Neural cell (in vitro differentiated cells): ENCODE results near the gene NEK4. TPM values are rescaled to one million over a fixed set of nuclear protein-coding genes. Genes with fewer than 3 reads are reported as not detected.

Source experiments
- H2AFZ ChIP-seq: fragments of 200-600, 300-800 bp; sonication (generic), shearing (Covaris generic); 2 replicates; pipeline ENCODE4 v1.6.0; 2014; ENCODE audit warnings: low read depth, mild to moderate bottlenecking, antibody characterized with exemption, low read length, moderate library complexity
- H3F3A ChIP-seq: fragments of 200-600 bp; shearing (Covaris generic); 2 replicates; pipeline ENCODE4 v1.6.1; 2016; ENCODE audit warnings: mild to moderate bottlenecking, moderate library complexity, mixed read lengths, antibody characterized with exemption, low read length; ENCODE audit not compliant: insufficient read depth, poor library complexity, severe bottlenecking
- H3K27ac ChIP-seq: fragments of 200-600, 300-800 bp; sonication (generic), shearing (Covaris generic); 2 replicates; pipeline ENCODE4 v1.5.1; 2014; ENCODE audit warnings: mild to moderate bottlenecking, low read length, moderate library complexity
- H3K27me3 ChIP-seq: fragments of 300-800, 200-600 bp; sonication (generic), shearing (Covaris generic); 2 replicates; pipeline ENCODE4 v1.6.0; 2014; ENCODE audit warnings: mild to moderate bottlenecking, low read depth, low read length, moderate library complexity; ENCODE audit not compliant: insufficient read depth
- H3K36me3 ChIP-seq: fragments of 300-800, 200-600 bp; sonication (generic), shearing (Covaris generic); 2 replicates; pipeline ENCODE4 v1.5.1; 2014; ENCODE audit warnings: mild to moderate bottlenecking, antibody characterized with exemption, low read length, moderate library complexity; ENCODE audit not compliant: insufficient read depth
- H3K4me2 ChIP-seq: fragments of 300-800, 200-600 bp; sonication (generic), shearing (Covaris generic); 2 replicates; pipeline ENCODE4 v1.6.0; 2014; ENCODE audit warnings: mild to moderate bottlenecking, low read length
- H3K4me3 ChIP-seq: fragments of 300-800, 200-600 bp; sonication (generic), shearing (Covaris generic); 2 replicates; pipeline ENCODE4 v1.5.1; 2014; ENCODE audit warnings: mild to moderate bottlenecking, low read length, moderate library complexity
- H3K79me2 ChIP-seq: fragments of 200-600 bp; shearing (Covaris generic); replicated peaks from 2 replicates; pipeline ENCODE4 v1.6.0; 2014; ENCODE audit warnings: mild to moderate bottlenecking, low read length, moderate library complexity; ENCODE audit not compliant: insufficient read depth
- H3K9ac ChIP-seq: fragments of 300-800, 200-600 bp; sonication (generic), shearing (Covaris generic); 2 replicates; pipeline ENCODE4 v1.6.1; 2016; ENCODE audit warnings: mild to moderate bottlenecking, low read length, mixed read lengths
- H3K9me2 ChIP-seq: fragments of 200-600 bp; shearing (Covaris generic); 2 replicates; pipeline ENCODE4 v1.6.1; 2016; ENCODE audit warnings: mild to moderate bottlenecking, low read length, mixed read lengths; ENCODE audit not compliant: insufficient read depth
- H3K9me3 ChIP-seq: fragments of 200-600, 300-800 bp; sonication (generic), shearing (Covaris generic); 2 replicates; pipeline ENCODE4 v1.6.1; 2016; ENCODE audit warnings: mild to moderate bottlenecking, mixed run types, low read length, moderate library complexity, mixed read lengths
- H4K20me1 ChIP-seq: fragments of 200-600 bp; shearing (Covaris generic); 2 replicates; pipeline ENCODE4 v1.6.1; 2016; ENCODE audit warnings: mild to moderate bottlenecking, mixed run types; ENCODE audit not compliant: insufficient read depth
- CTCF ChIP-seq: fragments of 450-650 bp; IDR thresholded peaks from 2 replicates; pipeline ENCODE4 v1.5.1; 2014; ENCODE audit warnings: antibody characterized with exemption, mild to moderate bottlenecking, moderate library complexity; ENCODE audit not compliant: poor library complexity, severe bottlenecking
- EP300 ChIP-seq: fragments of 450-650 bp; conservative IDR thresholded peaks from 2 replicates; pipeline ENCODE4 v1.6.1; 2014; ENCODE audit warnings: antibody characterized with exemption, mild to moderate bottlenecking, moderate library complexity; ENCODE audit not compliant: poor library complexity, severe bottlenecking
- EZH2 ChIP-seq: fragments of 200-600, 300-800 bp; shearing (Covaris generic), sonication (generic); IDR thresholded peaks from 2 replicates; pipeline ENCODE4 v1.6.1; 2014; ENCODE audit warnings: antibody characterized with exemption, low read length, borderline replicate concordance, mild to moderate bottlenecking; ENCODE audit not compliant: insufficient read depth, poor library complexity, severe bottlenecking
- MXI1 ChIP-seq: fragments of 450-650 bp; conservative IDR thresholded peaks from 2 replicates; pipeline ENCODE4 v1.6.1; 2014; ENCODE audit warnings: antibody characterized with exemption, mild to moderate bottlenecking; ENCODE audit not compliant: poor library complexity, severe bottlenecking
- POLR2AphosphoS5 ChIP-seq: IDR thresholded peaks from 2 replicates; pipeline ENCODE4 v1.6.1; 2012
- RAD21 ChIP-seq: fragments of 450-650 bp; conservative IDR thresholded peaks from 2 replicates; pipeline ENCODE4 v1.6.1; 2014; ENCODE audit warnings: antibody characterized with exemption, mild to moderate bottlenecking, moderate library complexity
- SMC3 ChIP-seq: fragments of 450-650 bp; conservative IDR thresholded peaks from 2 replicates; pipeline ENCODE4 v1.6.1; 2014; ENCODE audit warnings: antibody characterized with exemption, mild to moderate bottlenecking, moderate library complexity; ENCODE audit not compliant: poor library complexity
- TAF1 ChIP-seq: IDR thresholded peaks from 2 replicates; pipeline ENCODE4 v1.6.1; 2012; ENCODE audit warnings: low read depth
- polyA plus RNA-seq: library from polyadenylated mRNA; depleted of rRNA; stranded (reverse); fragments of >200 nt; gene quantifications from 2 replicates; pipeline ENCODE4 v1.2.3, GENCODE V29; 2014
- TF ChIP-seq, protein P1 (sequence below): IDR thresholded peaks from 2 replicates; pipeline ENCODE4 v1.6.1; 2012; ENCODE audit warnings: borderline replicate concordance

Gene NEK4
- polyA plus RNA-seq, 1 donor from 2014 or later, result 45.6 TPM

DNA sequence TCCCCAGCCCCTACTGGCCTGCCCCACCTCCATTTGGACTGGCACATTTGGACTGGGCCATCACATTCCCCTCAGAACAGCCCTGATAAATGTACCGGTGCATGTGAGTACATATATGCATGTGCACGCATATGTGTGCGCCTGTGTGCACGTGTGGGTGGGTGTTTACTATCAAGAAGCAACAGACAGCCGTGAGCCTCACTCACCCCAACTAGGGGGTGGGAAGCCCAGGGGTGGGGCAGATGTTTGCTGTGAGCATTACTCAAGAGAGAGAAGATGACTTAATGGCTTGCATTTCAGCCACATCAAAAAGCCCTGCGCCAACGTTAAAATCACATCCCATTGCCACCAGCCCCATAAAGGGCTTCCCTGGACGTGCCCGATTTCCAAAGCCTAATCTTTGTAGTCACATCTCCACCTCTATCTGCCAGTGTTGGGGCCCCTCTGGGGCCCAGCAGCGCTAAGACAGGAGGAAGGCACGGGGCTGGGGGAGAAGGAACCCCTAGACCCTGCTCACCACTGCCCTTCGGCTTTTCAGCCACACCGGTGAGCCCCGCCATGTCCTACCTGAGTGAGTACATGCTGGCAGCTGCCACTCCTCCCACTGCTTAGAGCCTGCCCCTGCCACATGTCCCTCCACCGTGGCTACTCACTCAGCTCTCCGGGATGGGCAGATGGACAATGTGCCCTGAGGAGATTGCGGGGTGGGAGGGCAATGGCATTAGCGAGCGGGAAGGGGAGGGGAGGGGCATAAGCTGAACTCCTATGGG is 34.7 kb upstream of the NEK4 start:
- Histone ChIP-seq H3K9ac (no peak overlapping the region), H3K36me3 (no peaks in the 10 kb centered on the region), H3K9me3 (no peaks in the 10 kb centered on the region), H3K4me3 (no peak overlapping the region), H3F3A (no peaks in the 10 kb centered on the region), H3K4me2 (no peak overlapping the region), H3K27ac (no peak overlapping the region), H2AFZ (no peak overlapping the region), H3K27me3 (no peaks in the 10 kb centered on the region), H3K79me2 (no peaks in the 10 kb centered on the region), H3K9me2 (no peaks in the 10 kb centered on the region), H4K20me1 (no peaks in the 10 kb centered on the region)
- no peak for TF ChIP-seq MXI1
- TF ChIP-seq CTCF, result no peak
- TF ChIP-seq TAF1, result no peak
- TF ChIP-seq, protein P1, sequence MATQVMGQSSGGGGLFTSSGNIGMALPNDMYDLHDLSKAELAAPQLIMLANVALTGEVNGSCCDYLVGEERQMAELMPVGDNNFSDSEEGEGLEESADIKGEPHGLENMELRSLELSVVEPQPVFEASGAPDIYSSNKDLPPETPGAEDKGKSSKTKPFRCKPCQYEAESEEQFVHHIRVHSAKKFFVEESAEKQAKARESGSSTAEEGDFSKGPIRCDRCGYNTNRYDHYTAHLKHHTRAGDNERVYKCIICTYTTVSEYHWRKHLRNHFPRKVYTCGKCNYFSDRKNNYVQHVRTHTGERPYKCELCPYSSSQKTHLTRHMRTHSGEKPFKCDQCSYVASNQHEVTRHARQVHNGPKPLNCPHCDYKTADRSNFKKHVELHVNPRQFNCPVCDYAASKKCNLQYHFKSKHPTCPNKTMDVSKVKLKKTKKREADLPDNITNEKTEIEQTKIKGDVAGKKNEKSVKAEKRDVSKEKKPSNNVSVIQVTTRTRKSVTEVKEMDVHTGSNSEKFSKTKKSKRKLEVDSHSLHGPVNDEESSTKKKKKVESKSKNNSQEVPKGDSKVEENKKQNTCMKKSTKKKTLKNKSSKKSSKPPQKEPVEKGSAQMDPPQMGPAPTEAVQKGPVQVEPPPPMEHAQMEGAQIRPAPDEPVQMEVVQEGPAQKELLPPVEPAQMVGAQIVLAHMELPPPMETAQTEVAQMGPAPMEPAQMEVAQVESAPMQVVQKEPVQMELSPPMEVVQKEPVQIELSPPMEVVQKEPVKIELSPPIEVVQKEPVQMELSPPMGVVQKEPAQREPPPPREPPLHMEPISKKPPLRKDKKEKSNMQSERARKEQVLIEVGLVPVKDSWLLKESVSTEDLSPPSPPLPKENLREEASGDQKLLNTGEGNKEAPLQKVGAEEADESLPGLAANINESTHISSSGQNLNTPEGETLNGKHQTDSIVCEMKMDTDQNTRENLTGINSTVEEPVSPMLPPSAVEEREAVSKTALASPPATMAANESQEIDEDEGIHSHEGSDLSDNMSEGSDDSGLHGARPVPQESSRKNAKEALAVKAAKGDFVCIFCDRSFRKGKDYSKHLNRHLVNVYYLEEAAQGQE, result no peak
- TF ChIP-seq EZH2, result no peak
- no peak for TF ChIP-seq POLR2AphosphoS5
- no peak for TF ChIP-seq RAD21
- TF ChIP-seq EP300, result no peak
- TF ChIP-seq SMC3, result no peak

GRCh38 chr3:52801839-52802238 is 31.1 kb upstream of the NEK4 start:
- no peaks in the 10 kb centered on the region for H3K27me3 ChIP-seq
- no peaks in the 10 kb centered on the region for H3K9me2 ChIP-seq
- TF ChIP-seq POLR2AphosphoS5 (no peak), EP300 (no peak), RAD21 (no peak), TAF1 (no peak), MXI1 (no peak), CTCF (no peak), EZH2 (no peak), SMC3 (no peak)
- TF ChIP-seq, protein P1, result no peak
- H2AFZ ChIP-seq, result no peak overlapping the region
- no peak overlapping the region for H3K27ac ChIP-seq
- no peaks in the 10 kb centered on the region for H3K9me3 ChIP-seq
- no peaks in the 10 kb centered on the region for H3F3A ChIP-seq
- H3K79me2 ChIP-seq, result no peaks in the 10 kb centered on the region
- no peak overlapping the region for H3K4me2 ChIP-seq
- H3K36me3 ChIP-seq, result no peaks in the 10 kb centered on the region
- H3K4me3 ChIP-seq, result no peak overlapping the region
- H3K9ac ChIP-seq, result no peak overlapping the region
- no peaks in the 10 kb centered on the region for H4K20me1 ChIP-seq
